ENCODE results near the gene PTPRJ.

DNA sequence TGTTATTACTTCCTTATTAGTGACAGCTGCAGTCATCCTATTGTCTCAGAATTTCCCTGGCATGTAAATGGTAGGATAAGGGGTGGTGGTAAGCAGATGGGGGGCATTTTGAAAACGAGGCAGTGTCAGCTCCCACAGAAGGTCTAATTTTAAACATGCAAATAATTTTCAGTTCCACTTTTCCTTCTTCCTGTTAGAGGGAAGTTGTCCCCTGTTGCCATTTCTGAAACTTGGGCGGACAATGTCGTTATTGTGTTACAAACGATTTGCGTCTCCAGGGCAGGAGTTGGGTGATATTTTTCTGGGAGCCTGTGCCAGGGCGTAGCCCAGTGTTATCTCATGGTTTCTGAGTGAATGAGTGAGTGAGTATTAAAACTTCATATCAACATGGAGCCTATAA lies 7.4 kb downstream of the PTPRJ start:
- TF ChIP-seq GMEB2 (CRISPR knock-in tag; IDR thresholded peaks at IDR 0.05; ENCODE audit: low read depth) (no peak), ZBTB37 (CRISPR knock-in tag; IDR thresholded peaks at IDR 0.05) (no peak), ZNF569 (CRISPR knock-in tag; IDR thresholded peaks at IDR 0.05; ENCODE audit: borderline replicate concordance) (no peak), ZNF557 (CRISPR knock-in tag; IDR thresholded peaks at IDR 0.05) (no peak), SMAD3 (CRISPR knock-in tag; IDR thresholded peaks at IDR 0.05) (no peak), ZNF510 (CRISPR knock-in tag; IDR thresholded peaks at IDR 0.05; ENCODE audit: low read depth) (no peak)
- TF ChIP-seq, protein P1, sequence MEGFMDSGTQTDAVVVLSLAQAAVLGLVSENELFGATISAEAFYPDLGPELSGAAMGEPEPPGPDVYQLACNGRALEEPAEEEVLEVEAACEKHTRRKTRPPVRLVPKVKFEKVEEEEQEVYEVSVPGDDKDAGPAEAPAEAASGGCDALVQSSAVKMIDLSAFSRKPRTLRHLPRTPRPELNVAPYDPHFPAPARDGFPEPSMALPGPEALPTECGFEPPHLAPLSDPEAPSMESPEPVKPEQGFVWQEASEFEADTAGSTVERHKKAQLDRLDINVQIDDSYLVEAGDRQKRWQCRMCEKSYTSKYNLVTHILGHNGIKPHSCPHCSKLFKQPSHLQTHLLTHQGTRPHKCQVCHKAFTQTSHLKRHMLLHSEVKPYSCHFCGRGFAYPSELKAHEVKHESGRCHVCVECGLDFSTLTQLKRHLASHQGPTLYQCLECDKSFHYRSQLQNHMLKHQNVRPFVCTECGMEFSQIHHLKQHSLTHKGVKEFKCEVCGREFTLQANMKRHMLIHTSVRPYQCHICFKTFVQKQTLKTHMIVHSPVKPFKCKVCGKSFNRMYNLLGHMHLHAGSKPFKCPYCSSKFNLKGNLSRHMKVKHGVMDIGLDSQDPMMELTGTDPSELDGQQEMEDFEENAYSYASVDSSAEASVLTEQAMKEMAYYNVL (CRISPR knock-in tag; IDR thresholded peaks at IDR 0.05; ENCODE audit: borderline replicate concordance): no peak
